Muscle of leg (tissue), 11 donors: ENCODE results near the gene LTBP2. TPM values are rescaled to one million over a fixed set of nuclear protein-coding genes. Genes with fewer than 3 reads are reported as not detected.
A peak's percentile ranks its signal among the peaks of the same experiment; 100 is the strongest.

ENCODE experiments used
- DNase-seq: peaks from one replicate; pipeline ENCODE4 v3.0.0; 2013
- H3K27ac ChIP-seq: one replicate; pipeline ENCODE4 v1.5.1; 2013; ENCODE audit warnings: mild to moderate bottlenecking, low read length, control low read depth
- H3K27me3 ChIP-seq: one replicate; pipeline ENCODE4 v1.6.1; 2013; ENCODE audit warnings: low read length; ENCODE audit not compliant: control insufficient read depth, insufficient read depth
- H3K36me3 ChIP-seq: one replicate; pipeline ENCODE4 v1.6.1; 2013; ENCODE audit warnings: low read length; ENCODE audit not compliant: control insufficient read depth, insufficient read depth
- H3K4me1 ChIP-seq: one replicate; pipeline ENCODE4 v1.6.1; 2013; ENCODE audit warnings: low read length; ENCODE audit not compliant: control insufficient read depth, insufficient read depth
- H3K4me3 ChIP-seq: one replicate; pipeline ENCODE4 v1.5.1; 2013; ENCODE audit warnings: low read length, control low read depth
- H3K9me3 ChIP-seq: replicated peaks from 2 replicates; pipeline ENCODE4 v1.6.1; 2013; ENCODE audit warnings: low read depth, low read length; ENCODE audit not compliant: control insufficient read depth
- WGBS: methylation state at CpG from one replicate; pipeline ENCODE4 v1.1.5; 2013; ENCODE audit warnings: missing lambda C conversion rate; ENCODE audit not compliant: insufficient coverage; 5-methylcytosine and 5-hydroxymethylcytosine counted together
- polyA plus RNA-seq, 8 donors: library from polyadenylated mRNA; unstranded; fragments of 120-200 nt; gene quantifications; one replicate each; pipeline versions ENCODE4 v1.2.1 to v1.2.3, GENCODE V29; 2013; ENCODE audit warnings: inconsistent platforms in 1 of 8, low replicate concordance in 1 of 8; ENCODE audit not compliant: insufficient read length in 8 of 8, insufficient read depth in 1 of 8
- total RNA-seq: library from RNA; stranded (reverse); fragments of 120-200 nt; gene quantifications from one replicate; pipeline ENCODE4 v1.2.4, GENCODE V29; 2013

LTBP2 gene
- total and polyA plus RNA-seq, 9 donors, result 4.9 to 19.2 (median 10.4) TPM

GRCh38 chr14:74567646-74568379, 44.2 kb downstream of the LTBP2 start:
- Histone ChIP-seq H3K4me1 (peaks cover 60% of the 10 kb centered on the region), H3K36me3 (no peaks in the 10 kb centered on the region), H3K9me3 (no peaks in the 10 kb centered on the region), H3K27ac (no peak overlapping the region), H3K27me3 (peaks cover 3% of the 10 kb centered on the region), H3K4me3 (no peak overlapping the region)
- no peak for DNase-seq
- 78% methylated on average over 18 of the region's 21 CpGs for WGBS

- Histone ChIP-seq H3K9me3 (no peaks in the 10 kb centered on the region), H3K27me3 (peaks cover 3% of the 10 kb centered on the region), H3K4me1 (peaks cover 57% of the 10 kb centered on the region), H3K4me3 (no peak overlapping the region), H3K36me3 (no peaks in the 10 kb centered on the region), H3K27ac (no peak overlapping the region)
- no peak for DNase-seq
- whole genome bisulfite sequencing, result 66% methylated on average over 7 of the region's 9 CpGs
Observed at GRCh38 chr14:74567219-74567618, 44.8 kb downstream of the LTBP2 start.

DNA sequence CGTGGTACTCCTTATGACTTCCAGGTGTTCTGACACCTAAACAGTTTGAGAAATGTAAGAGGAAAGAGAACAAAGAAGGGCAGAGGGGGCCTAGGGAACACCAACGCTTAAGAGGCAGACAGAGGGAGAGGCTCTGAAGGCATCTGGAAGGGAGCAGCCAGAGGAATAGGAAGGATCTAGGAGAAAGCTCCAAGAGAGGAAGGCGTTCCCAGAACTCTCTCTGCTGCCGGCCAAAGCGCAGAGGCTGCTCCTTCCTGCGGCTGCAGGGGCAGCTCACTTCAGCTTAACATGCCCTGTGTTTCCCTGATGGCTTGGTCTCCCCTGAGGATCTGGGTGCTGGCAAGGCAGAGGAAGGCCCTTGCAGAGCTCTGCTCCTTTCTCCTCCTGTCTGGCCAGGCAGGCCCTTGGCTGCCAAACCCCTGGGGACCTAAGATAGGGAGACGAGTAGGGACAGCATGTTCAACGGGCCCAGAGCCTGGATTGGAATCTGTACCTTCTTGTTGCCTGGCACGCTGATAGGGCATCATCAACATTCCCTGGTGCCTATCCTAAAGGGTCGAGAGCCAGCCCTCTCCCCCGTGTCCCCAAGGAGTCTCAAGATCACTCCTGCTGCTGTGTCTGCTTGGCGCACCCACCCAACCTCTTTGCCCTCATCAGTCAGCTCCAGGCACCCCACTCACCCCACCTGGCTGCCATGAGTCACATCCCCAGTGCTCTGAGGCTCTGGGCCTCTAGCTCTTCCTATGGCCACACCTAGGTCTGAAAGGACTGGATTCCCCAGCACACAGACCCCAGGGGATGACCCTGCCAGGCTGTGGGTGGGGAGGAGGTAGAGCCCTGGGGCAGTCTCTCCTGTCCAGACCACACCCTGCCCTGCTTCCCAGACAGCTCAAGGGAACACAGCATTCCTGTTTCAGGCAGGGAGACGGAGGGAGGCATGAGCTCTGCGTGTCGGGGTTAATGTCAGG, 45.6 kb downstream of the LTBP2 start:
- peak; percentile 81 for DNase-seq
- Histone ChIP-seq H3K4me3 (no peak overlapping the region), H3K36me3 (no peaks in the 10 kb centered on the region), H3K4me1 (peaks cover 50% of the 10 kb centered on the region), H3K27me3 (peaks cover 3% of the 10 kb centered on the region), H3K27ac (no peak overlapping the region), H3K9me3 (no peaks in the 10 kb centered on the region)
- WGBS, result 52% methylated on average over 14 of the region's 15 CpGs

DNA sequence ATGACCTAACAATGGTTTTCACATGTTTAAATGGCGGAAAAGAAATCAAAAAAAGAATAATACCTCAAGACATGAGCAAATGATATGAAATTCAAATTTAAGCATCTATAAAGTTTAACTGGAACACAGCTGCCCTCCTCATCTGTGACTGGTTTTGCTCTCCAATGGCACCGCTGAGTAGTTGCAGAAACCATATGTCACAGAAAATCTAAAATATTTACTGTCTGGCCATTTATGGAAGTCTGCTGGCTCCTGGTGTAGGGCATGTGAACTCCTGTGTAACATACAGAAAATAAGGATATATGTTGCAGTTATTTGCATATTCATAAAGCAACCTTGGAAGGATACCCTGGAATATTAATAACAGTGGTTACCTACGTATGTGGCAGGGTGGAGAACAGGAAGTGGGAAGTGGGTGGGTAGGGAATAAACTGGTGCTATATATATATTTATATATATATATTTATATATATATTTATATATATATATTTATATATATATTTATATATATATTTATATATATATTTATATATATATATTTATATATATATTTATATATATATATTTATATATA, 48.4 kb downstream of the LTBP2 start:
- H3K4me3 ChIP-seq, result no peak overlapping the region
- H3K36me3 ChIP-seq, result no peaks in the 10 kb centered on the region
- H3K9me3 ChIP-seq, result no peaks in the 10 kb centered on the region
- peak; percentile 53 for DNase-seq
- no peak overlapping the region for H3K27ac ChIP-seq
- H3K4me1 ChIP-seq, result peaks cover 30% of the 10 kb centered on the region
- H3K27me3 ChIP-seq, result peaks cover 3% of the 10 kb centered on the region
- no CpG with 5 or more reads among the region's 3 CpGs for WGBS

DNA sequence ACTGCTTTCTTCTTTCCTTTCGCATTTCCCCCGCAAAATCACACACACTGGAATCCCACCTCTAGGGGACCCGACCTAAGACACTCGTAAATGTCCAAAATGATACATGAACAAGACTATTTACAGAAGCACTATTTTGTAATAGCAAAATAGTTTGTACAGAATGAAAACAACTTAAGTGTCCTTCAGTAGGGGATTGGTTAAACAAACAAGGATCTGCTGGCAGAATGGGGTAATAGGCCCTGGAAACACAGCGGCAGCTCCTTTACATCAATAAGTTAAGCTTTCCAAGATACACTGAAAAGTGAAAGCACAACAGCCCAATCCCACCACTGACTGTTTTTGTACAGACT, 48.8 kb downstream of the LTBP2 start:
- Histone ChIP-seq H3K4me1 (peaks cover 29% of the 10 kb centered on the region), H3K27ac (peak overlapping the region; percentile 15), H3K9me3 (no peaks in the 10 kb centered on the region), H3K36me3 (no peaks in the 10 kb centered on the region), H3K4me3 (no peak overlapping the region), H3K27me3 (peaks cover 3% of the 10 kb centered on the region)
- peak; percentile 43 for DNase-seq
- 33% methylated on average over 1 of the region's 5 CpGs for WGBS

GRCh38 chr14:74562515-74563232, 49.4 kb downstream of the LTBP2 start:
- Histone ChIP-seq H3K9me3 (no peaks in the 10 kb centered on the region), H3K27ac (peak overlapping the region; percentile 15), H3K27me3 (peaks cover 3% of the 10 kb centered on the region), H3K4me1 (peaks cover 24% of the 10 kb centered on the region), H3K4me3 (no peak overlapping the region), H3K36me3 (no peaks in the 10 kb centered on the region)
- no peak for DNase-seq
- WGBS, result 25% methylated on average over 3 of the region's 3 CpGs

GRCh38 chr14:74558655-74559054, 53.4 kb downstream of the LTBP2 start:
- no CpG with 5 or more reads among the region's 1 CpG for WGBS
- Histone ChIP-seq H3K27me3 (no peaks in the 10 kb centered on the region), H3K36me3 (no peaks in the 10 kb centered on the region), H3K4me1 (peaks cover 7% of the 10 kb centered on the region), H3K9me3 (no peaks in the 10 kb centered on the region), H3K27ac (no peak overlapping the region), H3K4me3 (no peak overlapping the region)
- peak; percentile 59 for DNase-seq

DNA sequence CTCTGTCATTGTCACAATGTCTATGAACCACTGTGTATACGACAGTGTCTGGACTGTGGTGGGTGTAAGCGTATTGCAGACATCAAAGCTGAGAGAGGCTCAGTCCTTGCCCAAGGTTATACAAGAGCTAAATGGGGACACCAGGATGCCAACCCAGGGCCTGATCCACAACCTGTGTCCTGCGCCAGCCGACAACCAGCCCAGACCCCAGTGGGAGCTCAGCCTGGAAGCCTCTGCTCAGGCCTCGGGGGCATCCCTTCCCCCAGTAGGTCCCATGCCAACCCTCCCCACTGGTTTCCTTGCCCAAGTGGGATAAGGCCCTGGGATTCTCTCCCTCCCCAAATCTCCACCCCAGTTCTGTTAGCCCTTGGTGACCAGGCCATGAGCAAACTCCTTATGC, 54.3 kb downstream of the LTBP2 start:
- Histone ChIP-seq H3K4me1 (peaks cover 13% of the 10 kb centered on the region), H3K4me3 (no peak overlapping the region), H3K36me3 (no peaks in the 10 kb centered on the region), H3K9me3 (no peaks in the 10 kb centered on the region), H3K27ac (no peak overlapping the region), H3K27me3 (no peaks in the 10 kb centered on the region)
- 92% methylated on average over 5 of the region's 5 CpGs for WGBS
- DNase-seq, result no peak

DNA sequence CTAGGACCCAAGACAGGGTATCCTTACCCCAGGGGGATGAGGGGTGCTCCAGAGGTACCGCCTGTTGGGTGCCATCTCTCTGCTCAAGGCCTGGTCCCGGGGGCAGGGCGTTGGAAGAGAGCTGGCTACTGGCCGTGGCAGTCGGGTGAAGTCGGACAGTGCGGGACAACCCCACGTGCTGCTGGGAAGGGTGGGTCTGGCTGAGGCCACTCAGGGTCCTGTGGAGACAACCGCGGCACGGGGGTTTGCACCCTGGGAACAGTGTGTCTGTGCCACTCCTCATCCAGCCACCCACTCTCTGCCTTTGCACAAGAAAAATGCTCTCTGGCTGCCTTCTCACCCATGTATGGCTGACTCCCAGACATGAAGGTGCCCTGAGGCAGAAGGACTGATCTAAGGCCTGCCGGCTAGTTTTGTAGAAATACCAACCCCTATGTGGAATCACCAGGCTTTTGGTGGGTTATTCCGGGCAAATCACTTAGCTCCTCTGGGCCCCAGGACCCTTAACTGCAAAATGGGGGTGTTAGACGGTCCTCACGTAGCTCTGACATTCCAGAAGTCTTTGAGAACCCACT, 56.5 kb downstream of the LTBP2 start:
- peaks cover 33% of the 10 kb centered on the region for H3K4me1 ChIP-seq
- no peaks in the 10 kb centered on the region for H3K27me3 ChIP-seq
- no peak for DNase-seq
- no peaks in the 10 kb centered on the region for H3K9me3 ChIP-seq
- 88% methylated on average over 13 of the region's 15 CpGs for WGBS
- no peak overlapping the region for H3K4me3 ChIP-seq
- H3K27ac ChIP-seq, result no peak overlapping the region
- no peaks in the 10 kb centered on the region for H3K36me3 ChIP-seq
